ENCODE data around the gene SLC14A1. TPM values are rescaled to one million over a fixed set of nuclear protein-coding genes. Genes with fewer than 3 reads are reported as not detected.

The SLC14A1 gene
- total and polyA plus RNA-seq, 2 of the 8 experiments (the other 6 are each of a cell fraction or from before 2014, with no cell fraction given), result 0.18 TPM; not detected in 1

- H3K18ac ChIP-seq (ENCODE audit: extremely low read depth, low read length), result no peak overlapping the region
- H3K14ac ChIP-seq (ENCODE audit: insufficient read length), result no peak overlapping the region
- no peaks in the 10 kb centered on the region for H3K4me1 ChIP-seq (replicated peaks in 1 of 4; ENCODE audit: control insufficient read depth in 3 of 4, insufficient read depth in 4 of 4, low read length in 3 of 4)
- H3K9me3 ChIP-seq (ENCODE audit: insufficient read depth in 2 of 2, low read depth in 1 of 2, low read length in 1 of 2), result no peaks in the 10 kb centered on the region
- no peak overlapping the region for H2BK20ac ChIP-seq (ENCODE audit: low read length)
- H3K4me2 ChIP-seq (ENCODE audit: insufficient read depth in 1 of 2, low read depth in 2 of 2, low read length in 2 of 2), result no peak overlapping the region
- H4K91ac ChIP-seq (replicated peaks; ENCODE audit: insufficient read length, low read length), result no peak overlapping the region
- H3K27me3 ChIP-seq (replicated peaks in 1 of 4; ENCODE audit: control insufficient read depth in 3 of 4, extremely low read depth in 1 of 4, insufficient read depth in 3 of 4, low read length in 3 of 4), result no peaks in the 10 kb centered on the region
- no peaks in the 10 kb centered on the region; the same call in 1 of the 2 replicates for H3K79me1 ChIP-seq (ENCODE audit: low read depth, low read length)
- TF ChIP-seq TAF7 (optimal IDR thresholded peaks at IDR 0.05; ENCODE audit: borderline replicate concordance, low read depth, low read length), result no peak
- no peak for TF ChIP-seq TEAD4 (IDR thresholded peaks at IDR 0.05; ENCODE audit: low read depth, low read length)
- TF ChIP-seq SP2 (IDR thresholded peaks at IDR 0.05; ENCODE audit: low read length), result no peak
- no peak for TF ChIP-seq RXRA (IDR thresholded peaks at IDR 0.05; ENCODE audit: insufficient read depth, low read depth, low read length)
- no peak for TF ChIP-seq ATF3 (IDR thresholded peaks at IDR 0.05; ENCODE audit: insufficient read depth, low read depth, low read length)
- no peak for TF ChIP-seq HDAC2 (IDR thresholded peaks at IDR 0.05; ENCODE audit: borderline replicate concordance in 1 of 2, low read depth in 2 of 2, low read length in 2 of 2)
- TF ChIP-seq RNF2 (IDR thresholded peaks at IDR 0.05; ENCODE audit: borderline replicate concordance, low read depth, low read length, missing control alignments, poor library complexity, severe bottlenecking), result no peak
- H3K27ac ChIP-seq (ENCODE audit: low read depth, low read length), result no peak overlapping the region
- POLR2A ChIA-PET (ENCODE audit: partially characterized antibody), result interaction anchor here (0.7 kb wide), 1 partner anchor 43 kb away, joined by 4 read pairs; no protein-coding TSS in a partner anchor
- H3K79me2 ChIP-seq (ENCODE audit: control insufficient read depth in 1 of 2, insufficient read depth in 2 of 2, low read length in 2 of 2), result no peaks in the 10 kb centered on the region
- H3K36me3 ChIP-seq (ENCODE audit: control insufficient read depth in 2 of 4, insufficient read depth in 4 of 4, low read length in 3 of 4), result no peaks in the 10 kb centered on the region; a peak in 1 of 8 replicates
- H2BK5ac ChIP-seq (ENCODE audit: low read depth, low read length), result no peak overlapping the region
- no peak overlapping the region for H3K4ac ChIP-seq (replicated peaks; ENCODE audit: insufficient read length, low read depth, low read length)
- H2BK120ac ChIP-seq (replicated peaks; ENCODE audit: low read depth, low read length), result no peak overlapping the region
- no peak overlapping the region for H2BK15ac ChIP-seq (ENCODE audit: low read length)
- H4K5ac ChIP-seq (ENCODE audit: insufficient read length, low read depth, low read length), result no peak overlapping the region
- H4K20me1 ChIP-seq (replicated peaks in 1 of 2; ENCODE audit: control insufficient read depth in 1 of 2, insufficient read depth in 2 of 2, low read length in 2 of 2), result no peaks in the 10 kb centered on the region
- H2AK5ac ChIP-seq (ENCODE audit: low read depth, low read length), result no peak overlapping the region
- no peak overlapping the region for H3K56ac ChIP-seq (replicated peaks; ENCODE audit: insufficient read length, low read depth, low read length)
- WGBS, 2 experiments (ENCODE audit: extremely low coverage in 1 of 2, insufficient coverage in 1 of 2, insufficient read length in 1 of 2, insufficient replicate concordance in 2 of 2, low coverage in 1 of 2, low lambda C conversion rate in 2 of 2, missing lambda C conversion rate in 1 of 2), result 96% methylated on average over 2 of the region's 2 CpGs; no CpG with 5 or more reads in 1 of the 2 experiments
- DNase-seq (ENCODE audit: low read depth in 1 of 2, low spot score in 2 of 2) (no peak), FAIRE-seq (no peak)
- H2AFZ ChIP-seq (ENCODE audit: low read length), result no peak overlapping the region
- H4K8ac ChIP-seq (ENCODE audit: extremely low read depth, insufficient read depth, low read length), result no peak overlapping the region
- H3K23ac ChIP-seq (ENCODE audit: insufficient read length), result no peak overlapping the region
- CTCF ChIA-PET (ENCODE audit: partially characterized antibody), result interaction anchor here (0.7 to 15.7 kb wide), 13 partner anchors 10 to 255 kb away, joined by 3 to 143 read pairs (median 5); partner anchors contain the start of gene SLC14A1
- no peak overlapping the region for H3K4me3 ChIP-seq (ENCODE audit: extremely low read depth in 1 of 4, insufficient read depth in 2 of 4, low read depth in 3 of 4, low read length in 4 of 4)
- no peaks in the 10 kb centered on the region for H3K23me2 ChIP-seq (ENCODE audit: low read depth, low read length)
- no peak overlapping the region for H3K9ac ChIP-seq (replicated peaks in 1 of 4; ENCODE audit: extremely low read depth in 1 of 4, low read depth in 3 of 4, low read length in 3 of 4)
- H2BK12ac ChIP-seq (ENCODE audit: low read depth, low read length), result no peak overlapping the region
Observed at GRCh38 chr18:45731716-45732115, 7.7 kb downstream of the SLC14A1 start.
